Common myeloid progenitor, CD34-positive (primary cell): ENCODE data around the gene MCC.

Experiments used
- CTCF ChIA-PET: fragments of 350-600 bp; sonication (Branson Sonifier 250); formaldehyde crosslinking; loops from one replicate; lab custom pipeline; 2021; ENCODE audit warnings: antibody characterized with exemption; lab: Charles Lee
- POLR2A ChIA-PET: fragments of 350-600 bp; sonication (Branson Sonifier 250); formaldehyde crosslinking; loops from one replicate; lab custom pipeline; 2021; ENCODE audit warnings: antibody characterized with exemption; lab: Charles Lee
- DNase-seq, 3 donors: peaks; one replicate each; pipeline versions ENCODE4 v3.0.0 to v3.0.0-alpha.2; 2013
- H3K27ac ChIP-seq, 2 experiments: 1 replicate in 1 of 2; 2 replicates in 1 of 2; pipeline ENCODE4 v1.7.0; 2013; ENCODE audit warnings: inconsistent platforms in 2 of 2, low read length in 2 of 2, mild to moderate bottlenecking in 2 of 2, low read depth in 1 of 2, moderate library complexity in 1 of 2; ENCODE audit not compliant: severe bottlenecking in 2 of 2, insufficient read depth in 1 of 2, poor library complexity in 1 of 2
- H3K27me3 ChIP-seq, 5 experiments: replicated peaks in 2 of 5; 1 replicate in 3 of 5; 2 replicates in 2 of 5; pipeline versions ENCODE4 v1.6.1 to v1.7.0; 2013; ENCODE audit warnings: low read length in 4 of 5, mild to moderate bottlenecking in 2 of 5, moderate library complexity in 2 of 5, inconsistent platforms in 1 of 5; ENCODE audit not compliant: insufficient read depth in 5 of 5, control insufficient read depth in 4 of 5
- H3K36me3 ChIP-seq, 4 experiments: 1 replicate in 2 of 4; 2 replicates in 2 of 4; pipeline versions ENCODE4 v1.6.1 to v1.7.0; 2013; ENCODE audit warnings: low read length in 3 of 4, control low read depth in 1 of 4, mild to moderate bottlenecking in 1 of 4; ENCODE audit not compliant: control insufficient read depth in 4 of 4, insufficient read depth in 4 of 4
- H3K4me1 ChIP-seq, 4 experiments: 1 replicate in 3 of 4; 2 replicates in 1 of 4; pipeline versions ENCODE4 v1.6.1 to v1.7.1; 2013; ENCODE audit warnings: low read length in 3 of 4, mild to moderate bottlenecking in 3 of 4, control low read depth in 1 of 4, inconsistent platforms in 1 of 4, moderate library complexity in 1 of 4; ENCODE audit not compliant: control insufficient read depth in 4 of 4, insufficient read depth in 4 of 4; ENCODE audit errors: control extremely low read depth in 1 of 4
- H3K4me3 ChIP-seq, 7 experiments: 1 replicate in 4 of 7; 2 replicates in 3 of 7; pipeline versions ENCODE4 v1.5.1 to v1.7.0; 2013; ENCODE audit warnings: mild to moderate bottlenecking in 7 of 7, low read length in 6 of 7, moderate library complexity in 6 of 7, inconsistent platforms in 2 of 7, low read depth in 2 of 7, control low read depth in 1 of 7; ENCODE audit not compliant: insufficient read depth in 4 of 7, control insufficient read depth in 1 of 7; ENCODE audit errors: extremely low read depth in 1 of 7
- H3K9me3 ChIP-seq, 5 experiments: 1 replicate in 4 of 5; 2 replicates in 1 of 5; pipeline versions ENCODE4 v1.6.1 to v1.7.1; 2013; ENCODE audit warnings: low read length in 4 of 5, mild to moderate bottlenecking in 2 of 5, inconsistent platforms in 1 of 5, low read depth in 1 of 5, moderate library complexity in 1 of 5; ENCODE audit not compliant: control insufficient read depth in 4 of 5, insufficient read depth in 2 of 5; ENCODE audit errors: control extremely low read depth in 1 of 5
- WGBS: methylation state at CpG from one replicate; pipeline ENCODE4 v1.1.5; 2013; ENCODE audit not compliant: insufficient coverage; 5-methylcytosine and 5-hydroxymethylcytosine counted together

The MCC gene

GRCh38 chr5:113123618-113124017, 364.6 kb downstream of the MCC start:
- peak; percentile 1 to 11 (median 6) for DNase-seq
- Histone ChIP-seq H3K36me3 (no peaks in the 10 kb centered on the region), H3K4me3 (no peak overlapping the region), H3K27me3 (peaks cover 0 to 17% (median 11%) of the 10 kb centered on the region in 5 experiments), H3K9me3 (peaks cover 0 to 4% (median 0%) of the 10 kb centered on the region in 5 experiments), H3K27ac (no peak overlapping the region), H3K4me1 (no peaks in the 10 kb centered on the region)
- ChIA-PET POLR2A (no interaction called here), CTCF (interaction anchor here (1.1 to 1.2 kb wide), 2 partner anchors 9 to 128 kb away, joined by 3 read pairs; no protein-coding TSS in a partner anchor)
- WGBS = 43% methylated on average over 1 of the region's 4 CpGs

GRCh38 chr5:113122053-113122452, 366.2 kb downstream of the MCC start:
- CTCF ChIA-PET = no interaction called here
- Histone ChIP-seq H3K9me3 (peaks cover 0 to 3% (median 0%) of the 10 kb centered on the region in 5 experiments), H3K27me3 (peaks cover 0 to 17% (median 11%) of the 10 kb centered on the region in 5 experiments), H3K27ac (no peak overlapping the region), H3K4me3 (no peak overlapping the region), H3K36me3 (no peaks in the 10 kb centered on the region), H3K4me1 (no peaks in the 10 kb centered on the region)
- POLR2A ChIA-PET = no interaction called here
- no peak for DNase-seq

GRCh38 chr5:113119246-113119924, 368.9 kb downstream of the MCC start:
- H3K9me3 ChIP-seq = peaks cover 0 to 5% (median 0%) of the 10 kb centered on the region in 5 experiments
- no peak for DNase-seq
- WGBS = 93% methylated on average over 4 of the region's 9 CpGs
- no peaks in the 10 kb centered on the region for H3K36me3 ChIP-seq
- ChIA-PET CTCF (interaction anchor here (0.6 to 1.5 kb wide), 2 partner anchors 36 to 123 kb away, joined by 3 read pairs; no protein-coding TSS in a partner anchor), POLR2A (interaction anchor here (0.7 kb wide), 1 partner anchor 103 kb away, joined by 3 read pairs; no protein-coding TSS in a partner anchor)
- peaks cover 0 to 15% (median 8%) of the 10 kb centered on the region in 5 experiments for H3K27me3 ChIP-seq
- H3K27ac ChIP-seq = no peak overlapping the region
- no peak overlapping the region for H3K4me3 ChIP-seq
- H3K4me1 ChIP-seq = no peaks in the 10 kb centered on the region

- Histone ChIP-seq H3K4me1 (no peaks in the 10 kb centered on the region), H3K9me3 (peaks cover 0 to 7% (median 0%) of the 10 kb centered on the region in 5 experiments), H3K27me3 (peaks cover 0 to 14% (median 8%) of the 10 kb centered on the region in 5 experiments), H3K27ac (no peak overlapping the region), H3K4me3 (no peak overlapping the region), H3K36me3 (no peaks in the 10 kb centered on the region)
- WGBS = 83% methylated on average over 6 of the region's 7 CpGs
- ChIA-PET CTCF (interaction anchor here (1.5 kb wide), 1 partner anchor 122 kb away, joined by 3 read pairs; no protein-coding TSS in a partner anchor), POLR2A (interaction anchor here (0.7 kb wide), 1 partner anchor 103 kb away, joined by 3 read pairs; no protein-coding TSS in a partner anchor)
- no peak for DNase-seq
Observed at GRCh38 chr5:113118765-113119164, 369.5 kb downstream of the MCC start.

GRCh38 chr5:113118298-113118697, 370.0 kb downstream of the MCC start:
- whole genome bisulfite sequencing = 89% methylated on average over 2 of the region's 3 CpGs
- Histone ChIP-seq H3K4me1 (no peaks in the 10 kb centered on the region), H3K9me3 (peaks cover 0 to 7% (median 0%) of the 10 kb centered on the region in 5 experiments), H3K27ac (no peak overlapping the region), H3K27me3 (peaks cover 0 to 10% (median 7%) of the 10 kb centered on the region in 5 experiments), H3K4me3 (no peak overlapping the region), H3K36me3 (no peaks in the 10 kb centered on the region)
- POLR2A ChIA-PET = no interaction called here
- CTCF ChIA-PET = interaction anchor here (1.5 kb wide), 1 partner anchor 122 kb away, joined by 3 read pairs; no protein-coding TSS in a partner anchor
- no peak for DNase-seq

GRCh38 chr5:113117543-113118115, 370.6 kb downstream of the MCC start:
- Histone ChIP-seq H3K36me3 (no peaks in the 10 kb centered on the region), H3K27me3 (peaks cover 0 to 10% (median 5%) of the 10 kb centered on the region in 5 experiments), H3K27ac (no peak overlapping the region), H3K9me3 (peaks cover 0 to 7% (median 0%) of the 10 kb centered on the region in 5 experiments), H3K4me3 (no peak overlapping the region), H3K4me1 (no peaks in the 10 kb centered on the region)
- 100% methylated on average over 2 of the region's 4 CpGs for WGBS
- ChIA-PET CTCF (interaction anchor here (1.5 kb wide), 1 partner anchor 121 kb away, joined by 3 read pairs; no protein-coding TSS in a partner anchor), POLR2A (no interaction called here)
- no peak for DNase-seq

- H3K4me1 ChIP-seq = no peaks in the 10 kb centered on the region
- H3K9me3 ChIP-seq = peaks cover 0 to 7% (median 0%) of the 10 kb centered on the region in 5 experiments
- no peak overlapping the region for H3K4me3 ChIP-seq
- no peaks in the 10 kb centered on the region for H3K36me3 ChIP-seq
- no peak overlapping the region for H3K27ac ChIP-seq
- POLR2A ChIA-PET = no interaction called here
- peaks cover 0 to 10% (median 2%) of the 10 kb centered on the region in 5 experiments for H3K27me3 ChIP-seq
- DNase-seq = no peak
- CTCF ChIA-PET = no interaction called here
- WGBS = 100% methylated on average over 1 of the region's 4 CpGs
Observed at GRCh38 chr5:113115956-113116355, 372.3 kb downstream of the MCC start.
